SK-N-SH (cell line): ENCODE measurements around the gene JPH2. TPM values are rescaled to one million over a fixed set of nuclear protein-coding genes. Genes with fewer than 3 reads are reported as not detected.

Experiments
- CTCF ChIA-PET: fragments of 300-600, 350-600 bp; formaldehyde crosslinking; extraction: SDS; loops from one replicate; lab custom pipeline; 2021; lab: Yijun Ruan, JAX
- POLR2A ChIA-PET: fragments of 350-600 bp; sonication (Branson Sonifier 250); formaldehyde crosslinking; extraction: SDS; loops from one replicate; lab custom pipeline; 2020; ENCODE audit warnings: antibody characterized with exemption, inconsistent platforms; lab: Yijun Ruan, JAX
- DNase-seq: peaks from one replicate; pipeline ENCODE4 v3.0.0; 2012
- H2AFZ ChIP-seq: fragments of 200-600 bp; sonication (generic); 2 replicates; pipeline ENCODE4 v1.8.1; 2016; ENCODE audit warnings: antibody characterized with exemption, mild to moderate bottlenecking, low read depth
- H3F3A ChIP-seq: fragments of 200-600 bp; sonication (generic); replicated peaks from 2 replicates; pipeline ENCODE3; 2016; ENCODE audit warnings: antibody characterized with exemption, mild to moderate bottlenecking; ENCODE audit not compliant: insufficient read depth
- H3K27ac ChIP-seq, 2 experiments: fragments of 200-500 bp in 1 of 2; fragments of 200-600 bp in 1 of 2; sonication (Bioruptor generic) in 1 of 2; sonication (generic), shearing (Covaris generic) in 1 of 2; 2 replicates each; pipeline versions ENCODE4 v1.5.1 to v1.6.1; 2014 to 2016; ENCODE audit warnings: low read depth in 2 of 2, inconsistent platforms in 1 of 2, low read length in 1 of 2, mild to moderate bottlenecking in 1 of 2, mixed read lengths in 1 of 2
- H3K27me3 ChIP-seq: fragments of 200-600 bp; sonication (generic), shearing (Covaris generic); 2 replicates; pipeline ENCODE4 v1.6.1; 2016; ENCODE audit warnings: mixed run types; ENCODE audit not compliant: insufficient read depth
- H3K36me3 ChIP-seq, 2 experiments: fragments of 200-500 bp in 1 of 2; fragments of 200-600 bp in 1 of 2; sonication (Bioruptor generic) in 1 of 2; sonication (generic) in 1 of 2; replicated peaks in 1 of 2; 2 replicates each; pipeline versions ENCODE3 to v1.5.1; 2014 to 2016; ENCODE audit warnings: low read length in 1 of 2, mild to moderate bottlenecking in 1 of 2; ENCODE audit not compliant: insufficient read depth in 2 of 2, control insufficient read depth in 1 of 2
- H3K4me1 ChIP-seq, 2 experiments: fragments of 200-500 bp in 1 of 2; fragments of 200-600 bp in 1 of 2; sonication (Bioruptor generic) in 1 of 2; sonication (generic), shearing (Covaris generic) in 1 of 2; 2 replicates each; pipeline versions ENCODE4 v1.5.1 to v1.6.1; 2014 to 2016; ENCODE audit warnings: low read depth in 1 of 2, low read length in 1 of 2, mixed run types in 1 of 2; ENCODE audit not compliant: insufficient read depth in 2 of 2, control insufficient read depth in 1 of 2
- H3K4me2 ChIP-seq: fragments of 200-600 bp; sonication (generic), shearing (Covaris generic); 2 replicates; pipeline ENCODE4 v1.6.1; 2017; ENCODE audit warnings: mixed run types
- H3K4me3 ChIP-seq, 2 experiments: fragments of 200-500 bp in 1 of 2; fragments of 200-600 bp in 1 of 2; sonication (Bioruptor generic) in 1 of 2; sonication (generic), shearing (Covaris generic) in 1 of 2; 2 replicates each; pipeline versions ENCODE4 v1.5.1 to v1.8.1; 2014 to 2016; ENCODE audit warnings: low read depth in 2 of 2, inconsistent platforms in 1 of 2, low read length in 1 of 2, mild to moderate bottlenecking in 1 of 2, mixed read lengths in 1 of 2, moderate library complexity in 1 of 2
- H3K79me2 ChIP-seq: fragments of 200-600 bp; sonication (generic); 2 replicates; pipeline ENCODE4 v1.8.1; 2017; ENCODE audit warnings: mild to moderate bottlenecking; ENCODE audit not compliant: insufficient read depth
- H3K9ac ChIP-seq: fragments of 200-600 bp; sonication (generic); 2 replicates; pipeline ENCODE4 v1.6.1; 2017; ENCODE audit warnings: mixed run types
- H3K9me2 ChIP-seq: fragments of 200-600 bp; sonication (generic); 2 replicates; pipeline ENCODE4 v1.6.1; 2017; ENCODE audit warnings: mixed run types
- H3K9me3 ChIP-seq: fragments of 200-600 bp; sonication (generic); 2 replicates; pipeline ENCODE4 v1.6.1; 2017; ENCODE audit warnings: mixed run types, mild to moderate bottlenecking, moderate library complexity
- H4K20me1 ChIP-seq: fragments of 200-600 bp; sonication (generic); 2 replicates; pipeline ENCODE4 v1.6.1; 2017; ENCODE audit warnings: mild to moderate bottlenecking, mixed run types; ENCODE audit not compliant: insufficient read depth
- CHD2 ChIP-seq: fragments of 150-350 bp; IDR thresholded peaks from 2 replicates; pipeline ENCODE4 v1.6.1; 2018; ENCODE audit warnings: low read length; ENCODE audit not compliant: partially characterized antibody
- FOXM1 ChIP-seq: IDR thresholded peaks from 2 replicates; pipeline ENCODE4 v1.4.0; 2012; ENCODE audit warnings: low read depth, mild to moderate bottlenecking
- NRF1 ChIP-seq: IDR thresholded peaks from 2 replicates; pipeline ENCODE4 v1.6.1; 2012; ENCODE audit warnings: low read depth, mild to moderate bottlenecking, low read length
- PBX3 ChIP-seq: IDR thresholded peaks from 2 replicates; pipeline ENCODE4; 2012
- POLR2AphosphoS5 ChIP-seq: IDR thresholded peaks from 2 replicates; pipeline ENCODE4 v1.6.1; 2012; ENCODE audit warnings: low read depth, low read length
- RAD21 ChIP-seq: IDR thresholded peaks from 2 replicates; pipeline ENCODE4 v1.6.1; 2012; ENCODE audit warnings: mild to moderate bottlenecking, low read length
- REST ChIP-seq: IDR thresholded peaks from 2 replicates; pipeline ENCODE4 v1.6.1; 2012; ENCODE audit warnings: mild to moderate bottlenecking, low read depth, low read length, moderate library complexity
- SMC3 ChIP-seq: IDR thresholded peaks from 2 replicates; pipeline ENCODE4 v1.6.1; 2012; ENCODE audit warnings: low read depth, low read length, improper control_type of control experiment
- TCF12 ChIP-seq: IDR thresholded peaks from 2 replicates; pipeline ENCODE4 v1.4.0; 2012
- USF1 ChIP-seq: IDR thresholded peaks from 2 replicates; pipeline ENCODE4 v1.4.0; 2012; ENCODE audit warnings: low read depth, borderline replicate concordance
- YY1 ChIP-seq: IDR thresholded peaks from 2 replicates; pipeline ENCODE4 v1.4.0; 2012; ENCODE audit warnings: low read depth, mild to moderate bottlenecking
- WGBS: methylation state at CpG from one replicate; pipeline ENCODE4 v1.1.6; 2017; ENCODE audit warnings: low lambda C conversion rate; 5-methylcytosine and 5-hydroxymethylcytosine counted together
- polyA plus RNA-seq, 3 experiments: library from polyadenylated mRNA; depleted of rRNA; stranded (reverse); fragments of >200 nt; gene quantifications; 2 replicates each; pipeline ENCODE4 v1.2.3, GENCODE V29; 2012
- TF ChIP-seq, protein P1 (sequence below): fragments of 150-350 bp; IDR thresholded peaks from 2 replicates; pipeline ENCODE4 v1.6.1; 2016; ENCODE audit warnings: mild to moderate bottlenecking, low read depth, low read length

The JPH2 gene
- polyA plus RNA-seq, 1 of the 3 experiments (the other 2 are of a cell fraction) = 0.67 TPM

DNA sequence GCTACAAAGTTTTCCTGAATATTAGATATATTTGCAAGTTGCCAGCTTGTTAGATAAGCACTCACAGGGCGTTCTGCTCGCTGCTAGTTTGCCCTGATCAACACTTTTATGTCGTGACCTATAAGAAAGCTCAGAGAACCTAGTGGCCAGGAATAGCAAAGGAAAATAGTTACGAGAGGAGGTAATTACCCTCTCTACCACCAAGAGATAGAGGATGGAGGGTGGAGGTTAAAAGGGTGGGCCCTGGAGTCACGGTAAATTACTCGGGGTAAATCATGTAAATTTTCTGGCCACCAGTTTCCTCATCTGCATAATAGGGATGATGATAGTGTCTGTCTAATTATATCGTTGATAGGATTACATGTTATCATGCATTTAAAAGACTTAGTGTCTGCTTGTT, 87.2 kb downstream of the JPH2 start:
- Histone ChIP-seq H3K9me3 (no peaks in the 10 kb centered on the region), H3K27me3 (no peaks in the 10 kb centered on the region), H3F3A (no peaks in the 10 kb centered on the region), H3K79me2 (no peaks in the 10 kb centered on the region), H3K4me3 (no peak overlapping the region), H3K27ac (no peak overlapping the region), H3K9me2 (no peaks in the 10 kb centered on the region), H3K4me2 (no peak overlapping the region), H3K36me3 (no peaks in the 10 kb centered on the region), H3K4me1 (peaks cover 0 to under 1% of the 10 kb centered on the region in 2 experiments; a peak in 1 of 4 replicates), H4K20me1 (no peaks in the 10 kb centered on the region), H3K9ac (no peak overlapping the region), H2AFZ (no peak overlapping the region)
- TF ChIP-seq TCF12 (no peak), NRF1 (no peak), RAD21 (no peak), REST (no peak), FOXM1 (no peak), USF1 (no peak), CHD2 (no peak), YY1 (no peak), POLR2AphosphoS5 (no peak), PBX3 (no peak), SMC3 (no peak)
- TF ChIP-seq, protein P1, sequence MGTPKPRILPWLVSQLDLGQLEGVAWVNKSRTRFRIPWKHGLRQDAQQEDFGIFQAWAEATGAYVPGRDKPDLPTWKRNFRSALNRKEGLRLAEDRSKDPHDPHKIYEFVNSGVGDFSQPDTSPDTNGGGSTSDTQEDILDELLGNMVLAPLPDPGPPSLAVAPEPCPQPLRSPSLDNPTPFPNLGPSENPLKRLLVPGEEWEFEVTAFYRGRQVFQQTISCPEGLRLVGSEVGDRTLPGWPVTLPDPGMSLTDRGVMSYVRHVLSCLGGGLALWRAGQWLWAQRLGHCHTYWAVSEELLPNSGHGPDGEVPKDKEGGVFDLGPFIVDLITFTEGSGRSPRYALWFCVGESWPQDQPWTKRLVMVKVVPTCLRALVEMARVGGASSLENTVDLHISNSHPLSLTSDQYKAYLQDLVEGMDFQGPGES = no peak
- DNase-seq = no peak
- WGBS = 80% methylated on average over 7 of the region's 7 CpGs
- ChIA-PET POLR2A (no interaction called here), CTCF (interaction anchor here (2.4 kb wide), 1 partner anchor 17 kb away, joined by 17 read pairs; no protein-coding TSS in a partner anchor)
